ENCODE data around the gene TTC39C.
A peak's percentile ranks its signal among the peaks of the same experiment; 100 is the strongest.
"Not testable (repeated sequence)": the region's sequence is repeated elsewhere in the genome, so short reads cannot be mapped to it uniquely, and the experiment has no call there.

Gene TTC39C

DNA sequence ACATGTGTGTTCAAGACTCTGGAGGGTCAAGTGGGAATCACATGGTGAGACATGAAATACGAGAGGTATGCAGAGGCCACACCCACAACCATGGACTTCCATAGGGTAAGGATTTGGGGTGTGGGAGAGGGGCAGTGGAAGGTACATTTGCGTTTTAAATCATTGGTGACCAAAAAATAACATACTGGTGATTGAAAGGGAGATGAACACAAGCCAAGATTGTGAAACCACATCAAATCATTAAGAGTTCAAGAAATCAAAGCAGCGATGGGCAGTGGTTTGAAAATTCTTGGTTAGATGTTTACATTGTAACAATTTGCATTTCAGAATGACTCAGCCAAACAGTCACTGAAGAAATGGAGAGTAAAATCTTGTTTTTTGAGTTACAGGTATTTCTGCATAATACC lies 122.4 kb downstream of the TTC39C start:
- TF ChIP-seq, protein P1, sequence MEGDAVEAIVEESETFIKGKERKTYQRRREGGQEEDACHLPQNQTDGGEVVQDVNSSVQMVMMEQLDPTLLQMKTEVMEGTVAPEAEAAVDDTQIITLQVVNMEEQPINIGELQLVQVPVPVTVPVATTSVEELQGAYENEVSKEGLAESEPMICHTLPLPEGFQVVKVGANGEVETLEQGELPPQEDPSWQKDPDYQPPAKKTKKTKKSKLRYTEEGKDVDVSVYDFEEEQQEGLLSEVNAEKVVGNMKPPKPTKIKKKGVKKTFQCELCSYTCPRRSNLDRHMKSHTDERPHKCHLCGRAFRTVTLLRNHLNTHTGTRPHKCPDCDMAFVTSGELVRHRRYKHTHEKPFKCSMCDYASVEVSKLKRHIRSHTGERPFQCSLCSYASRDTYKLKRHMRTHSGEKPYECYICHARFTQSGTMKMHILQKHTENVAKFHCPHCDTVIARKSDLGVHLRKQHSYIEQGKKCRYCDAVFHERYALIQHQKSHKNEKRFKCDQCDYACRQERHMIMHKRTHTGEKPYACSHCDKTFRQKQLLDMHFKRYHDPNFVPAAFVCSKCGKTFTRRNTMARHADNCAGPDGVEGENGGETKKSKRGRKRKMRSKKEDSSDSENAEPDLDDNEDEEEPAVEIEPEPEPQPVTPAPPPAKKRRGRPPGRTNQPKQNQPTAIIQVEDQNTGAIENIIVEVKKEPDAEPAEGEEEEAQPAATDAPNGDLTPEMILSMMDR (IDR thresholded peaks at IDR 0.05; ENCODE audit: insufficient read depth, low read length, missing control alignments): no peak
- no peak for DNase-seq (ENCODE audit: low read depth, low spot score)
- POLR2A ChIA-PET: interaction anchor here (0.6 kb wide), 1 partner anchor 9 kb away, joined by 3 read pairs; no protein-coding TSS in a partner anchor
- CTCF ChIA-PET: no interaction called here
- no peak overlapping the region for H3K4me3 ChIP-seq (ENCODE audit: low read depth, low read length)

DNA sequence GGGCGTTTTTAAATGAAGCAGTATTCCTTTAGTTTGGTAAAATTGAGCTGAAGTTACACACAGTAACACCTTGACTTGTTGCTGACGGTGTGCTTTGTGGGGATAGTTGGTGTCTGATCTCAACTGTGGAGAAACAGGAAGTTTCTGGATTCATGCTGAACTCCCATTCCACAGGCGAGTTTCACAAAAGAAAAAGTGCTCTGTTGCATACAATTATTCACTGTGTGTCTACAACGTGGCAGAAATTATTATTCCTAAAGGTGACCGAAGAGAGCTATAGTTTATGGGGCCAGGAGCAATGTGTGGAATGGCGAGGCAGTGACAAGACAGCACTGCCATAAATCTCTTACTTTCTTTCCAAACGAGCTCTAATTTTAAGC lies 123.8 kb downstream of the TTC39C start:
- TF ChIP-seq, protein P1 (IDR thresholded peaks at IDR 0.05; ENCODE audit: insufficient read depth, low read length, missing control alignments): no peak
- H3K4me3 ChIP-seq (ENCODE audit: low read depth, low read length): peak overlapping the region; percentile 67
- DNase-seq (ENCODE audit: low read depth, low spot score): no peak
- ChIA-PET POLR2A (interaction anchor here (0.6 to 1.9 kb wide), 23 partner anchors 10 to 222 kb away, joined by 3 to 16 read pairs (median 4); partner anchors contain the start of gene TTC39C), CTCF (interaction anchor here (0.7 to 1.2 kb wide), 5 partner anchors 10 to 275 kb away, joined by 3 read pairs; no protein-coding TSS in a partner anchor)

DNA sequence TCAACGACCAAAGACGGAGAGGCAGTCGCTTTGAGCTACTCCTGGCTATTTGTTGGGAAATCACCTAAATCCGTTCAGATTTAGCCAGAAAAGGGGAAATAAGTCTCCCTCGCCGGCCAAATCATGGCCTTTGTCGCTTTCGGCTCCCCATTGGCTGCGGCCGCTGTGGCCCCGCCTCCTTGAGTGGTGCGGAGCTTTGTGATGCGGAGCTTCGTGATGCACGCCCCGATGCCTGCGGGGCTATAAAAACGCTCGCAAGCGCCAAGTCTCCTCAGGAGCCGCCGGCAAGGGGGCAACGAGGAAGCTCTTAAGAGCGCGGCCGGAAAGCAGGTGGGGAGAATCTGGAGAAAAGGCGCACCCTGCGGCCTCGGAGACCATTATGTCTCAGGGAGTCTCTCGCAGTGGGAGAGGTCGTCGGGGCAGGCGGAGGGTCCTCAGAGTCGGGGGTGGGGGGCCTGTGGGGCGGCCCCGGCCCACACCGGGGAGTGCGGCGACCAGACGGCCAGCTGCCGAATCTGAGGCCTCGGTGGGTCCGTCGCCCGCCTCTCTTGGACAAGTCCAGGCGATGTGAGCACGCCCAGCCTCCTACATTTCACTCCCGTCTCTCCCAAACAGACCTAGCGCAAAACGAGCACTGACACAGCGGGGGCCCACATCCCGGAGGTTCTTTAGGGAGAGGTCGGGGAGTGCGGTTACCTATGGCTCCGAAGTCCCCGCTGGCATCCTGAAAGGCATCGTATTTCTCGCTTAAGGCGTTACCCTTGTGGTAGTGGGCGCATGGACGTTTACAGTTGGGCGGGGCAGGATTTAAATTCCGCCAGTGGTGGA lies 124.4 kb downstream of the TTC39C start, which contains the start of gene CABYR:
Gene CABYR (plus strand): TSS at position 274 of the 828 bp plus-strand sequence. CDS start 4,053 bp downstream, outside the sequence.
- TF ChIP-seq, protein P1 (IDR thresholded peaks at IDR 0.05; ENCODE audit: insufficient read depth, low read length, missing control alignments): no peak
- peak within 1 kb of the TSS; percentile 67 for H3K4me3 ChIP-seq (ENCODE audit: low read depth, low read length)
- ChIA-PET POLR2A (interaction anchor here (0.6 to 1.9 kb wide), 24 partner anchors 8 to 662 kb away, joined by 3 to 16 read pairs (median 4); partner anchors contain the start of gene TTC39C), CTCF (interaction anchor here (0.7 to 1.2 kb wide), 5 partner anchors 11 to 275 kb away, joined by 3 read pairs; no protein-coding TSS in a partner anchor)
- peak; percentile 57 for DNase-seq (ENCODE audit: low read depth, low spot score)

DNA sequence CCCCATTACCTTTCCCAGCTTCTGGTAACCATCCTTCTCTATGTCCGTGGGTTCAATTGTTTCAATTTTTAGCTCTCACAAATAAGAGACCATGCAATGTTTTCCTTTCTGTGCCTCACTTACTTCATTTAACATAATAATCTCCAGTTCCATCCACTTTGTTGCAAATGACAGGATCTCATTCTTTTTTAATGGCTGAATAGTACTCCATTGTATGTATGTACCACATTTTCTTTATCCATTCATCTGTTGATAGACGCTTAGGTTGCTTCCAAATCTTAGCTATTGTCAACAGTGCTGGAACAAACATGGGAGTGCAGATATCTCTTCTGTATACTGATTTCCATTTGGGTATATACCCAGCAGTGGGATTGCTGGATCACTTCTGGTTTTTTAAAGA lies 126.1 kb downstream of the TTC39C start:
- CTCF ChIA-PET: interaction anchor here (1.6 to 1.8 kb wide), 2 partner anchors 12 to 17 kb away, joined by 4 to 5 read pairs; no protein-coding TSS in a partner anchor
- POLR2A ChIA-PET: no interaction called here
- no peak for DNase-seq (ENCODE audit: low read depth, low spot score)
- H3K4me3 ChIP-seq (ENCODE audit: low read depth, low read length): no peak overlapping the region
- TF ChIP-seq, protein P1 (IDR thresholded peaks at IDR 0.05; ENCODE audit: insufficient read depth, low read length, missing control alignments): no peak

DNA sequence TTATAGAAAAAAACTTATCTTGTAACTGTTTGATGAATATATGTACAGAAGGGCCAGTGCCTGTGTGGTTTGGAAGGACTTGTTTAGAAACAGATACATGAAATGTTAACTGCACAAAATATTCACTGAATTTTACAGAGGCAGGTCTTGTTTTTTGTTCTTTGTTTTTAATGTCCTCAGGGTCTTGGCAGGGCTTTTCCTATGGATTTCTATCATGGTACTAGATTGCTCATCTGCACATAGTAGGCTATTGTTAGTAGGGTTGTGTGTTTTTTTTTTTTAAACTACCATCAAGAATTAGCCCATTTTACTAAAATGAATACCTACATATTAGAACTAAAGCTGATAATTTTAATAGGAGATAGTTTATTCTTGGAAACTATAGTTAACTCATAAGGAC lies 127.8 kb downstream of the TTC39C start:
- TF ChIP-seq, protein P1 (IDR thresholded peaks at IDR 0.05; ENCODE audit: insufficient read depth, low read length, missing control alignments): no peak
- H3K4me3 ChIP-seq (ENCODE audit: low read depth, low read length): no peak overlapping the region
- ChIA-PET POLR2A (no interaction called here), CTCF (interaction anchor here (1.0 to 1.8 kb wide), 5 partner anchors 10 to 217 kb away, joined by 3 to 5 read pairs (median 4); no protein-coding TSS in a partner anchor)
- no peak for DNase-seq (ENCODE audit: low read depth, low spot score)

DNA sequence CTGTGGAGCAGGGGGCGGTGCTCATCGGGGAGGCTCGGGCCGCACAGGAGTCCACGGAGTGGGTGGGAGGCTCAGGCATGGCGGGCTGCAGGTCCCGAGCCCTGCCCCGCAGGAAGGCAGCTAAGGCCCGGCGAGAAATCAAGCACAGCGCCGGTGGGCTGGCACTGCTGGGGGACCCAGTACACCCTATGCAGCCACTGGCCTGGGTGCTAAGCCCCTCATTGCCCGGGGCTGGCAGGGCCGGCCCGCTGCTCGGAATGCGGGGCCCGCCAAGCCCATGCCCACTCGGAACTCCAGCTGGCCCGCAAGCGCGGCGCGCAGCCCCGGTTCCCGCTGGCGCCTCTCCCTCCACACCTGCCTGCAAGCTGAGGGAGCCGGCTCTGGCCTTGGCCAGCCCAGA lies 135.0 kb downstream of the TTC39C start:
- H3K4me3 ChIP-seq (ENCODE audit: low read depth, low read length); DNase-seq (ENCODE audit: low read depth, low spot score); CTCF ChIA-PET: not testable (repeated sequence)
- POLR2A ChIA-PET: interaction anchor here (2.4 kb wide), 1 partner anchor 11 kb away, joined by 10 read pairs; the partner anchor contains the start of gene CABYR

Data from AG04449 (cell line).